Measurements from ENCODE around the gene PALLD. TPM values are rescaled to one million over a fixed set of nuclear protein-coding genes. Genes with fewer than 3 reads are reported as not detected.

PALLD gene
- total RNA-seq, 8 experiments from 2014 or later: 15.5 to 50.3 (median 24.3) TPM

GRCh38 chr4:168740691-168741090 lies 243.8 kb downstream of the PALLD start:
- in situ Hi-C loops (cut with MboI; ENCODE audit: low pct_unique_long_range_greater_than_20kb in 2 of 9, low sequenced_read_pairs in 9 of 9, unreplicated experiment in 9 of 9): no loop called here
- ATAC-seq (replicated peaks in 6 of 8): no peak
- H3K4me3 ChIP-seq: no peak overlapping the region
- H3K4me1 ChIP-seq (replicated peaks in 1 of 2): peaks cover 0 to 23% of the 10 kb centered on the region in 2 donors
- 22 to 100% (median 73%) methylated on average over 1 to 3 of the region's 3 CpGs; no CpG with 5 or more reads in 1 of the 10 experiments for WGBS, 10 experiments
- no peak overlapping the region for H3K27ac ChIP-seq

GRCh38 chr4:168741281-168742173 lies 244.7 kb downstream of the PALLD start:
- no peak for ATAC-seq (replicated peaks in 6 of 8)
- in situ Hi-C loops (cut with MboI; ENCODE audit: low pct_unique_long_range_greater_than_20kb in 2 of 9, low sequenced_read_pairs in 9 of 9, unreplicated experiment in 9 of 9): no loop called here
- peaks cover 0 to 15% of the 10 kb centered on the region in 2 donors for H3K4me1 ChIP-seq (replicated peaks in 1 of 2)
- WGBS, 10 experiments: 67 to 100% (median 90%) methylated on average over 1 to 11 of the region's 11 CpGs
- H3K4me3 ChIP-seq: no peak overlapping the region
- H3K27ac ChIP-seq: no peak overlapping the region

GRCh38 chr4:168743131-168743530 lies 246.3 kb downstream of the PALLD start:
- peaks cover 0 to under 1% of the 10 kb centered on the region in 2 donors for H3K4me1 ChIP-seq (replicated peaks in 1 of 2)
- WGBS, 10 experiments: 67 to 100% (median 94%) methylated on average over 1 to 3 of the region's 3 CpGs; no CpG with 5 or more reads in 2 of the 10 experiments
- H3K4me3 ChIP-seq: no peak overlapping the region
- H3K27ac ChIP-seq: no peak overlapping the region
- ATAC-seq (replicated peaks in 6 of 8): no peak
- in situ Hi-C loops (cut with MboI; ENCODE audit: low pct_unique_long_range_greater_than_20kb in 2 of 9, low sequenced_read_pairs in 9 of 9, unreplicated experiment in 9 of 9): no loop called here

GRCh38 chr4:168743601-168744000 lies 246.7 kb downstream of the PALLD start:
- ATAC-seq (replicated peaks in 6 of 8): no peak
- Histone ChIP-seq H3K4me3 (no peak overlapping the region), H3K27ac (no peak overlapping the region), H3K4me1 (replicated peaks in 1 of 2) (no peaks in the 10 kb centered on the region)
- in situ Hi-C loops (cut with MboI; ENCODE audit: low pct_unique_long_range_greater_than_20kb in 2 of 9, low sequenced_read_pairs in 9 of 9, unreplicated experiment in 9 of 9): no loop called here
- 69 to 100% (median 84%) methylated on average over 1 to 3 of the region's 3 CpGs; no CpG with 5 or more reads in 1 of the 10 experiments for WGBS, 10 experiments

- H3K27ac ChIP-seq: no peak overlapping the region
- peak in 3 of 8 experiments; percentile 32 to 80 (median 44) for ATAC-seq (replicated peaks in 6 of 8)
- WGBS, 10 experiments: 40 to 100% (median 71%) methylated on average over 2 to 4 of the region's 5 CpGs; no CpG with 5 or more reads in 3 of the 10 experiments
- no peaks in the 10 kb centered on the region for H3K4me1 ChIP-seq (replicated peaks in 1 of 2)
- no peak overlapping the region for H3K4me3 ChIP-seq
- in situ Hi-C loops (cut with MboI; ENCODE audit: low pct_unique_long_range_greater_than_20kb in 2 of 9, low sequenced_read_pairs in 9 of 9, unreplicated experiment in 9 of 9): no loop called here
Observed at GRCh38 chr4:168744021-168744420, 247.2 kb downstream of the PALLD start.

GRCh38 chr4:168748807-168749206 lies 252.0 kb downstream of the PALLD start:
- no peak for ATAC-seq (replicated peaks in 6 of 8)
- H3K4me1 ChIP-seq (replicated peaks in 1 of 2): no peaks in the 10 kb centered on the region
- in situ Hi-C loops (cut with MboI; ENCODE audit: low pct_unique_long_range_greater_than_20kb in 2 of 9, low sequenced_read_pairs in 9 of 9, unreplicated experiment in 9 of 9): no loop called here
- 50 to 100% methylated on average over 1 of the region's 1 CpG; no CpG with 5 or more reads in 8 of the 10 experiments for WGBS, 10 experiments
- H3K4me3 ChIP-seq: no peak overlapping the region
- H3K27ac ChIP-seq: no peak overlapping the region

GRCh38 chr4:168751263-168752225 lies 254.7 kb downstream of the PALLD start:
- Histone ChIP-seq H3K4me3 (no peak overlapping the region), H3K27ac (no peak overlapping the region), H3K4me1 (replicated peaks in 1 of 2) (no peaks in the 10 kb centered on the region)
- in situ Hi-C loops (cut with MboI; ENCODE audit: low pct_unique_long_range_greater_than_20kb in 2 of 9, low sequenced_read_pairs in 9 of 9, unreplicated experiment in 9 of 9): no loop called here
- whole genome bisulfite sequencing, 10 experiments: 50 to 100% (median 87%) methylated on average over 2 to 12 of the region's 12 CpGs
- peak in 2 of 8 experiments; percentile 46 to 57 for ATAC-seq (replicated peaks in 6 of 8)

GRCh38 chr4:168755598-168756477 lies 259.0 kb downstream of the PALLD start:
- no peaks in the 10 kb centered on the region for H3K4me1 ChIP-seq (replicated peaks in 1 of 2)
- ATAC-seq (replicated peaks in 6 of 8): no peak
- 43 to 100% (median 93%) methylated on average over 2 to 8 of the region's 8 CpGs; no CpG with 5 or more reads in 2 of the 10 experiments for WGBS, 10 experiments

GRCh38 chr4:168757500-168757899 lies 260.6 kb downstream of the PALLD start:
- ATAC-seq (replicated peaks in 6 of 8): peak in 1 of 8 experiments; percentile 11
- H3K27ac ChIP-seq: no peak overlapping the region
- 10 to 100% (median 88%) methylated on average over 1 to 8 of the region's 8 CpGs for WGBS, 10 experiments
- in situ Hi-C loops (cut with MboI; ENCODE audit: low pct_unique_long_range_greater_than_20kb in 2 of 9, low sequenced_read_pairs in 9 of 9, unreplicated experiment in 9 of 9): no loop called here
- no peaks in the 10 kb centered on the region for H3K4me1 ChIP-seq (replicated peaks in 1 of 2)
- H3K4me3 ChIP-seq: no peak overlapping the region

More at GRCh38 chr4:168755598-168756477, 259.0 kb downstream of the PALLD start:
- in situ Hi-C loops (cut with MboI; ENCODE audit: low pct_unique_long_range_greater_than_20kb in 2 of 9, low sequenced_read_pairs in 9 of 9, unreplicated experiment in 9 of 9): no loop called here
- H3K4me3 ChIP-seq: no peak overlapping the region
- H3K27ac ChIP-seq: no peak overlapping the region

- no peak overlapping the region for H3K4me3 ChIP-seq
- H3K27ac ChIP-seq: no peak overlapping the region
- peak in 3 of 8 experiments; percentile 83 to 97 (median 96) for ATAC-seq (replicated peaks in 6 of 8)
- in situ Hi-C loops (cut with MboI; ENCODE audit: low pct_unique_long_range_greater_than_20kb in 2 of 9, low sequenced_read_pairs in 9 of 9, unreplicated experiment in 9 of 9): no loop called here
- no peaks in the 10 kb centered on the region for H3K4me1 ChIP-seq (replicated peaks in 1 of 2)
- 0 to 88% (median 46%) methylated on average over 3 to 4 of the region's 4 CpGs; no CpG with 5 or more reads in 2 of the 10 experiments for WGBS, 10 experiments
Observed at GRCh38 chr4:168758351-168758876, 261.6 kb downstream of the PALLD start.

- WGBS, 10 experiments: 50 to 88% (median 83%) methylated on average over 1 of the region's 1 CpG; no CpG with 5 or more reads in 7 of the 10 experiments
- Histone ChIP-seq H3K27ac (no peak overlapping the region), H3K4me3 (no peak overlapping the region), H3K4me1 (replicated peaks in 1 of 2) (no peaks in the 10 kb centered on the region)
- no peak for ATAC-seq (replicated peaks in 6 of 8)
- in situ Hi-C loops (cut with MboI; ENCODE audit: low pct_unique_long_range_greater_than_20kb in 2 of 9, low sequenced_read_pairs in 9 of 9, unreplicated experiment in 9 of 9): no loop called here
Observed at GRCh38 chr4:168759321-168759720, 262.5 kb downstream of the PALLD start.

- Histone ChIP-seq H3K4me3 (no peak overlapping the region), H3K27ac (no peak overlapping the region), H3K4me1 (replicated peaks in 1 of 2) (no peaks in the 10 kb centered on the region)
- ATAC-seq (replicated peaks in 6 of 8): no peak
- in situ Hi-C loops (cut with MboI; ENCODE audit: low pct_unique_long_range_greater_than_20kb in 2 of 9, low sequenced_read_pairs in 9 of 9, unreplicated experiment in 9 of 9): no loop called here
- 30 to 100% (median 86%) methylated on average over 2 to 8 of the region's 10 CpGs for WGBS, 10 experiments
Observed at GRCh38 chr4:168759959-168760527, 263.2 kb downstream of the PALLD start.
